PC-9 (cell line): ENCODE results near the gene ST3GAL6.

Experiments
- CTCF ChIP-seq: fragments of 200-600 bp; sonication (generic); conservative IDR thresholded peaks from 2 replicates; pipeline ENCODE4 v1.6.1; 2017; ENCODE audit warnings: mixed run types, antibody characterized with exemption, mild to moderate bottlenecking, moderate library complexity
- EZH2 ChIP-seq: fragments of 200-600 bp; sonication (generic); IDR thresholded peaks from 2 replicates; pipeline ENCODE4 v1.8.0; 2017; ENCODE audit warnings: antibody characterized with exemption, low read depth

GRCh38 chr3:98717584-98717983, 45.6 kb upstream of the ST3GAL6 start:
- TF ChIP-seq CTCF, result no peak
- no peak for TF ChIP-seq EZH2
